IgD-negative memory B cell (primary cell): Measurements from ENCODE around the gene CDKL5. TPM values are rescaled to one million over a fixed set of nuclear protein-coding genes. Genes with fewer than 3 reads are reported as not detected.
"Not testable (repeated sequence)": the region's sequence is repeated elsewhere in the genome, so short reads cannot be mapped to it uniquely, and the experiment has no call there.

Source experiments
- H3K27ac Mint-ChIP-seq, 3 donors: one replicate each; pipeline ENCODE4 v1.8.0; 2020 to 2022; ENCODE audit warnings: mild to moderate bottlenecking in 3 of 3, mixed read lengths in 3 of 3, moderate library complexity in 1 of 3
- H3K27me3 Mint-ChIP-seq: one replicate; pipeline ENCODE4 v1.8.0; 2021; ENCODE audit warnings: mixed read lengths
- H3K36me3 Mint-ChIP-seq: one replicate; pipeline ENCODE4 v1.8.0; 2020; ENCODE audit warnings: mild to moderate bottlenecking, mixed read lengths
- H3K4me1 Mint-ChIP-seq, 3 donors: one replicate each; pipeline ENCODE4 v1.8.0; 2020 to 2022; ENCODE audit warnings: mixed read lengths in 3 of 3, mild to moderate bottlenecking in 1 of 3
- H3K4me3 Mint-ChIP-seq, 4 donors: one replicate each; pipeline ENCODE4 v1.8.0; 2020 to 2022; ENCODE audit warnings: mild to moderate bottlenecking in 4 of 4, mixed read lengths in 4 of 4, moderate library complexity in 3 of 4
- H3K9me3 Mint-ChIP-seq, 3 donors: one replicate each; pipeline ENCODE4 v1.8.0; 2020 to 2021; ENCODE audit warnings: mixed read lengths in 3 of 3, mild to moderate bottlenecking in 1 of 3
- polyA plus RNA-seq: library from polyadenylated mRNA; unstranded; fragments of 300-500 nt; fragmentation: Illumina TruSeq; gene quantifications from one replicate; pipeline ENCODE4 v1.2.3, GENCODE V29; 2021

The CDKL5 gene
- polyA plus RNA-seq, 1 donor from 2014 or later, result 0.89 TPM

- H3K27ac Mint-ChIP-seq, result no peak overlapping the region
- peaks cover 1% of the 10 kb centered on the region for H3K36me3 Mint-ChIP-seq
- H3K9me3 Mint-ChIP-seq, result no peaks in the 10 kb centered on the region
- H3K4me1 Mint-ChIP-seq, result no peaks in the 10 kb centered on the region
- no peak overlapping the region for H3K4me3 Mint-ChIP-seq
- H3K27me3 Mint-ChIP-seq, result no peaks in the 10 kb centered on the region
Measured at GRCh38 chrX:18577400-18577799, 152.0 kb downstream of the CDKL5 start.

- Mint-ChIP-seq H3K4me1 (no peaks in the 10 kb centered on the region), H3K27me3 (no peaks in the 10 kb centered on the region), H3K4me3 (no peak overlapping the region), H3K9me3 (no peaks in the 10 kb centered on the region), H3K27ac (no peak overlapping the region), H3K36me3 (peaks cover 1% of the 10 kb centered on the region)
Measured at GRCh38 chrX:18578546-18578945, 153.1 kb downstream of the CDKL5 start.

GRCh38 chrX:18579495-18579894, 154.1 kb downstream of the CDKL5 start:
- Mint-ChIP-seq H3K9me3 (no peaks in the 10 kb centered on the region), H3K27ac (no peak overlapping the region), H3K4me3 (no peak overlapping the region), H3K4me1 (no peaks in the 10 kb centered on the region), H3K36me3 (peaks cover 1% of the 10 kb centered on the region), H3K27me3 (no peaks in the 10 kb centered on the region)

GRCh38 chrX:18582910-18583493, 157.6 kb downstream of the CDKL5 start:
- H3K27me3 Mint-ChIP-seq, result no peaks in the 10 kb centered on the region
- H3K4me1 Mint-ChIP-seq, result no peaks in the 10 kb centered on the region

GRCh38 chrX:18589292-18589691, 163.9 kb downstream of the CDKL5 start:
- H3K4me3 Mint-ChIP-seq, H3K27me3 Mint-ChIP-seq, H3K27ac Mint-ChIP-seq, H3K4me1 Mint-ChIP-seq, H3K36me3 Mint-ChIP-seq, H3K9me3 Mint-ChIP-seq: not testable (repeated sequence)

More at GRCh38 chrX:18582910-18583493, 157.6 kb downstream of the CDKL5 start:
- Mint-ChIP-seq H3K27ac (no peak overlapping the region), H3K4me3 (no peak overlapping the region), H3K36me3 (no peaks in the 10 kb centered on the region), H3K9me3 (peaks cover 0 to 3% (median 0%) of the 10 kb centered on the region in 3 donors)

- no peaks in the 10 kb centered on the region for H3K27me3 Mint-ChIP-seq
- no peak overlapping the region for H3K4me3 Mint-ChIP-seq
- H3K36me3 Mint-ChIP-seq, result peaks cover 2% of the 10 kb centered on the region
- H3K9me3 Mint-ChIP-seq, result no peaks in the 10 kb centered on the region
- H3K27ac Mint-ChIP-seq, result no peak overlapping the region
- no peaks in the 10 kb centered on the region for H3K4me1 Mint-ChIP-seq
Measured at GRCh38 chrX:18591834-18592233, 166.4 kb downstream of the CDKL5 start.

GRCh38 chrX:18594079-18594478, 168.7 kb downstream of the CDKL5 start:
- Mint-ChIP-seq H3K9me3 (no peaks in the 10 kb centered on the region), H3K4me3 (no peak overlapping the region)

GRCh38 chrX:18596096-18596495, 170.7 kb downstream of the CDKL5 start:
- no peaks in the 10 kb centered on the region for H3K9me3 Mint-ChIP-seq
- no peaks in the 10 kb centered on the region for H3K4me1 Mint-ChIP-seq
- no peaks in the 10 kb centered on the region for H3K27me3 Mint-ChIP-seq
- no peak overlapping the region for H3K4me3 Mint-ChIP-seq
- H3K36me3 Mint-ChIP-seq, result peaks cover 3% of the 10 kb centered on the region
- H3K27ac Mint-ChIP-seq, result no peak overlapping the region

More at GRCh38 chrX:18594079-18594478, 168.7 kb downstream of the CDKL5 start:
- Mint-ChIP-seq H3K27ac (no peak overlapping the region), H3K27me3 (no peaks in the 10 kb centered on the region), H3K36me3 (peaks cover 3% of the 10 kb centered on the region), H3K4me1 (no peaks in the 10 kb centered on the region)

- peaks cover 4% of the 10 kb centered on the region for H3K36me3 Mint-ChIP-seq
- no peak overlapping the region for H3K27ac Mint-ChIP-seq
- no peaks in the 10 kb centered on the region for H3K4me1 Mint-ChIP-seq
- H3K9me3 Mint-ChIP-seq, result no peaks in the 10 kb centered on the region
- no peaks in the 10 kb centered on the region for H3K27me3 Mint-ChIP-seq
- H3K4me3 Mint-ChIP-seq, result no peak overlapping the region
Measured at GRCh38 chrX:18598413-18598812, 173.0 kb downstream of the CDKL5 start.

GRCh38 chrX:18607966-18608365, 182.6 kb downstream of the CDKL5 start:
- Mint-ChIP-seq H3K4me1 (no peaks in the 10 kb centered on the region), H3K9me3 (peaks cover 0 to 1% (median 0%) of the 10 kb centered on the region in 3 donors), H3K27me3 (no peaks in the 10 kb centered on the region), H3K36me3 (peaks cover 14% of the 10 kb centered on the region), H3K27ac (no peak overlapping the region), H3K4me3 (no peak overlapping the region)

GRCh38 chrX:18613930-18614639, 188.7 kb downstream of the CDKL5 start:
- no peaks in the 10 kb centered on the region for H3K4me1 Mint-ChIP-seq
- H3K27me3 Mint-ChIP-seq, result no peaks in the 10 kb centered on the region
- peaks cover 0 to 1% (median 0%) of the 10 kb centered on the region in 3 donors for H3K9me3 Mint-ChIP-seq
- H3K4me3 Mint-ChIP-seq, result no peak overlapping the region
- H3K36me3 Mint-ChIP-seq, result peaks cover 8% of the 10 kb centered on the region
- H3K27ac Mint-ChIP-seq, result no peak overlapping the region

GRCh38 chrX:18616688-18617406, 191.4 kb downstream of the CDKL5 start:
- Mint-ChIP-seq H3K36me3 (no peaks in the 10 kb centered on the region), H3K4me3 (no peak overlapping the region), H3K27me3 (no peaks in the 10 kb centered on the region), H3K9me3 (no peaks in the 10 kb centered on the region), H3K4me1 (no peaks in the 10 kb centered on the region), H3K27ac (no peak overlapping the region)

GRCh38 chrX:18617407-18617750, 192.0 kb downstream of the CDKL5 start:
- H3K27me3 Mint-ChIP-seq, result no peaks in the 10 kb centered on the region
- H3K27ac Mint-ChIP-seq, result peak overlapping the region in 1 of 3 donors; percentile 6
- no peaks in the 10 kb centered on the region for H3K4me1 Mint-ChIP-seq
- H3K36me3 Mint-ChIP-seq, result no peaks in the 10 kb centered on the region
- no peaks in the 10 kb centered on the region for H3K9me3 Mint-ChIP-seq
- no peak overlapping the region for H3K4me3 Mint-ChIP-seq

- Mint-ChIP-seq H3K27ac (no peak overlapping the region), H3K4me3 (no peak overlapping the region), H3K27me3 (no peaks in the 10 kb centered on the region), H3K36me3 (peaks cover 1% of the 10 kb centered on the region), H3K4me1 (no peaks in the 10 kb centered on the region), H3K9me3 (no peaks in the 10 kb centered on the region)
Measured at GRCh38 chrX:18619288-18619687, 193.9 kb downstream of the CDKL5 start.

- no peaks in the 10 kb centered on the region for H3K27me3 Mint-ChIP-seq
- no peak overlapping the region for H3K27ac Mint-ChIP-seq
- no peaks in the 10 kb centered on the region for H3K9me3 Mint-ChIP-seq
- no peak overlapping the region for H3K4me3 Mint-ChIP-seq
- H3K36me3 Mint-ChIP-seq, result peaks cover 1% of the 10 kb centered on the region
- no peaks in the 10 kb centered on the region for H3K4me1 Mint-ChIP-seq
Measured at GRCh38 chrX:18620349-18620748, 194.9 kb downstream of the CDKL5 start.

- Mint-ChIP-seq H3K4me3 (no peak overlapping the region), H3K27me3 (peaks cover 2% of the 10 kb centered on the region), H3K27ac (no peak overlapping the region), H3K36me3 (peaks cover 1% of the 10 kb centered on the region), H3K9me3 (no peaks in the 10 kb centered on the region), H3K4me1 (no peaks in the 10 kb centered on the region)
Measured at GRCh38 chrX:18624599-18624998, 199.2 kb downstream of the CDKL5 start.
